Embryonic facial prominence (tissue), 1 donor: Measurements from ENCODE around the gene LILRB4.
"Not testable (repeated sequence)": the region's sequence is repeated elsewhere in the genome, so short reads cannot be mapped to it uniquely, and the experiment has no call there.

Experiments used
- DNase-seq: peaks from one replicate; pipeline ENCODE4 v3.0.0-alpha.2; 2016; ENCODE audit errors: extremely low spot score

LILRB4 gene

GRCh38 chr19:54662730-54663129 lies at the start of gene LILRB4:
LILRB4 (plus strand) TSS chr19:54662985; CDS start chr19:54663034, 49 bp downstream.
- DNase-seq: no peak

GRCh38 chr19:54614726-54615125 lies 48.1 kb upstream of the LILRB4 start:
- DNase-seq: no peak

- no peak for DNase-seq
Observed at GRCh38 chr19:54616057-54616456, 46.7 kb upstream of the LILRB4 start.

- DNase-seq: no peak
Observed at GRCh38 chr19:54616821-54617560, 45.8 kb upstream of the LILRB4 start.

GRCh38 chr19:54620464-54620863 lies 42.3 kb upstream of the LILRB4 start:
- no peak for DNase-seq

- no peak for DNase-seq
Observed at GRCh38 chr19:54622431-54622830, 40.4 kb upstream of the LILRB4 start.

GRCh38 chr19:54624234-54624633 lies 38.6 kb upstream of the LILRB4 start:
- DNase-seq: not testable (repeated sequence)

GRCh38 chr19:54624934-54625730 lies 37.7 kb upstream of the LILRB4 start:
- DNase-seq: not testable (repeated sequence)

- DNase-seq: no peak
Observed at GRCh38 chr19:54626757-54627156, 36.0 kb upstream of the LILRB4 start.

GRCh38 chr19:54627912-54628311 lies 34.9 kb upstream of the LILRB4 start:
- not testable (repeated sequence) for DNase-seq

- DNase-seq: not testable (repeated sequence)
Observed at GRCh38 chr19:54630262-54630661, 32.5 kb upstream of the LILRB4 start, which contains the start of gene LILRB1. LILRB1 (plus strand) TSS chr19:54630484; CDS start chr19:54631074, 590 bp downstream.

- no peak for DNase-seq
Observed at GRCh38 chr19:54630782-54631181, 32.0 kb upstream of the LILRB4 start.

GRCh38 chr19:54631489-54632337 lies 31.1 kb upstream of the LILRB4 start:
- DNase-seq: not testable (repeated sequence)

GRCh38 chr19:54632517-54632916 lies 30.3 kb upstream of the LILRB4 start:
- not testable (repeated sequence) for DNase-seq

GRCh38 chr19:54633401-54633800 lies 29.4 kb upstream of the LILRB4 start:
- DNase-seq: no peak

GRCh38 chr19:54636081-54636480 lies 26.7 kb upstream of the LILRB4 start:
- not testable (repeated sequence) for DNase-seq

- DNase-seq: no peak
Observed at GRCh38 chr19:54638683-54639082, 24.1 kb upstream of the LILRB4 start.

- DNase-seq: not testable (repeated sequence)
Observed at GRCh38 chr19:54642953-54643352, 19.8 kb upstream of the LILRB4 start.

GRCh38 chr19:54643583-54643982 lies 19.2 kb upstream of the LILRB4 start:
- not testable (repeated sequence) for DNase-seq

- DNase-seq: no peak
Observed at GRCh38 chr19:54644056-54644455, 18.7 kb upstream of the LILRB4 start.

GRCh38 chr19:54646331-54646841 lies 16.4 kb upstream of the LILRB4 start:
- no peak for DNase-seq

GRCh38 chr19:54648129-54648528 lies 14.7 kb upstream of the LILRB4 start:
- no peak for DNase-seq
